NCI-H2227 (cell line): ENCODE results near the gene DLK1.

Experiments used
- DNase-seq: peaks from one replicate; lab custom pipeline; 2025; ENCODE audit not compliant: unreplicated experiment; lab: John Stamatoyannopoulos, UW

The DLK1 gene

DNA sequence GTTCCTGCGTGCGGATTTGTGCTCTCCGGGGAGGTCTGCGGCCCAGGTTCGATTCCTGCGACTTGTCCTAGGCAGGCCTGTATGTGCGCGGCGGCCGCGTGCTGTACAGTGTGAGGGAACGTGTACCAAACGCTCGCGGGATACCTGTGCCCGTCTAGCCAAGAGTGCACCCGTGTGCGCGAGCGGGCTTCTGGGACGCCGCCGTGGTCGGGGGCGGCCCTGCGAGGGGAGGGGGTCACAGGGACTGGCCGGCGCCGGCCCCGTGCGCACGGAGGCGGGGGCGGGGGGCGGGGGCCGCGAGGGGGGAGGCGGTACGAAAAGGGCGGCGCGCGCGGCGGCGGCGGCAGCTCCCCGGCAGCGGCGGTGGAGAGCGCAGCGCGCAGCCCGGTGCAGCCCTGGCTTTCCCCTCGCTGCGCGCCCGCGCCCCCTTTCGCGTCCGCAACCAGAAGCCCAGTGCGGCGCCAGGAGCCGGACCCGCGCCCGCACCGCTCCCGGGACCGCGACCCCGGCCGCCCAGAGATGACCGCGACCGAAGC, at the start of gene DLK1:
Gene DLK1 (plus strand): TSS at position 343 of the 536 bp plus-strand sequence. CDS start 177 bp downstream, at position 520.
- no peak for DNase-seq

DNA sequence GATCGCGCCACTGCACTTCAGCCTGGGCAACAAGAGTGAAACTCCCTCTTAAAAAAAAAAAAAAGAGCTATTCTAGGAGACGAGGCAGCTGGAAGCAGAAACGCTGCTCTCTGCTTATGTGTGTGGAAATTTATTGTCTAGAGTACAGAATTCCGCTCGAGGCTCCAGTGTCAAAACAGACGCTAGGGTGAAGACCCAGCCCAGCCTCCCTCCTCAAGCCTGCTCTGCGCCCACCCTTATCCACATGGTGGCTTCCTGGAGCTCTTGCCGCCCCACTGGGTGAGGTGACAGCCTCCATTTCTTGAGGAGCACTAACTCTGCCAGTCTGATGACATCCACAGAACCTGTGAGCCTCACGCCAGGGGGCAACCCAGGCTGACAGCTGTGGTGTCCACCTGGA, 49.5 kb upstream of the DLK1 start:
- no peak for DNase-seq

- peak; percentile 28 for DNase-seq
These were observed 48.9 kb upstream of the DLK1 start for GRCh38 chr14:100677554-100678468.

DNA sequence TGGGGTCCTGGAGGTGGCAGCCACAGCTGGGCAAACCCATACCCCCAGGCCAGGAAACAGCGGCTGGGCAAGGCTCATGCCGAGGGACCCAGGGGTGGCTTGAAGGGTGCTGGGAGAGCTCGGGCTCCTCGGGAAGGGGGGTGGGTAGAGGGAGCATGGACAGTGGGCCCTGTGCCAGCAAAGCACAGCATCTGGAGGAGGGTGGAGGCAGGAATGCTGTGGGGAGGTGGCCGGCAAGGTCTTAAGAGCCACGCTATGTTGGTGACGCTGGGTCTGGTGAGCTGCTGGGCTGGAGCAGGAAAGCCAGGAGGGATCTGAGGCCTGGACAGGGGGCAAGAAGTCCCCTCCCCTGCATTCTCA, 48.2 kb upstream of the DLK1 start:
- DNase-seq: no peak

DNA sequence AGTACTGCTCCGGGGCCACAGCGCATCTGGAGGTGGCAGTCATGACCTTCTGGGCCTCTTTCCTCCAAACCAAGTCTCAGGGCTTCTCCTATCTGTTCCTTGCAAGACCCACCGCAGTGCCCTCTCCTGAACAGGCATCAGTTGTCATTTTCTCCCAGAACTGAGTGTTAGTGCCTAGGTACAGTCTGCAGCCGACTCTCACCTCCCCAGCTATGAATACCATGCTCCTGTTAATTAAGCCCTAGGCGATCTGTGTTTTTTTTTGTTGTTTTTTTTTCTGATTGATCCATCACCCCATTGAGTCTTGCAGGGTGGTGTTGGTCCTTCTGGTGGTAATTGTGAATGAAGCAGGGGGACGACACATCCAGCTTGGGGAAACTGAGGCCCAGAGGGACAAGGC, 47.5 kb upstream of the DLK1 start:
- DNase-seq: no peak

- DNase-seq: no peak
These were observed 46.8 kb upstream of the DLK1 start for GRCh38 chr14:100679707-100680438.

GRCh38 chr14:100680439-100681051, 46.1 kb upstream of the DLK1 start:
- no peak for DNase-seq

DNA sequence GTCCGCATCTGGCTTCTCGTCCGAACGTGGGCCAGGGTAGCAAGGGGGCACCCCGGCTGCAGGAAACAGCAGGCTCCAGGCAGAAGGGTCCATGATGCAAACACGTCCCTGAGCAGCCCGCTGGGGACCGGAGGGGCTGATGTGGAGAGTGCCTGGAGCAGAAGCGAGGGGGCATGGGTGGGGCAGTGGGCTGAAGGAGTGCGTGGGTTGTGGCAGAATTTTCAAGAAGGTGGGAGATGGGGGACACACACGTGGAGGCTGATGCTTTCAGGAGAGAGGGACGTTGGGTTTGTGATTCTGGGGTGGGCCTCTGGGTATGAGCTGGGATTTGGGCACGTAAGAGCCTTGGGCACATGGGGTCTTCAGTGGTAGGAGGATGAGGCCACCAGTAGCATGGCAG, 45.6 kb upstream of the DLK1 start:
- DNase-seq: no peak

GRCh38 chr14:100682749-100683148, 43.9 kb upstream of the DLK1 start:
- DNase-seq: no peak

DNA sequence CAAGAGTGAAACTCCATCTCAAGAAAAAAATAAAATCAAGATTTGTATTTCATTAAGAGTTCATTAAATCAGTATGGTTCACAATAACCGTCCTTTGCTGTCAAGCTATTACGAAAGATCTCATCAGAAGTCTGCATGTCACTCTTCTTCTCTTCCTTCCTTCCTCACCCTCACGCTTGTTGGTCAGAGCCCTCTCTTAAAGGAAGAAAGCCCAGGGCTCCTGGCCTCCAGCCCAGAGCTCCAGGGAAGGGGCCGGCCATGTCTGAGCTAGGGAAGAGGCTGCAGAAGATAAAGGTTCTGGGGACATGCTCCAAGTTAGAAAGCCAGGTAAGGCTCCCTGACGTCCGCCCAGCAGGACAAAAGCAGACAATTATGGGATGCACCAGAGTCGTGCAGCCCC, 43.1 kb upstream of the DLK1 start:
- no peak for DNase-seq

- DNase-seq: peak; percentile 35
These were observed 42.5 kb upstream of the DLK1 start for GRCh38 chr14:100684154-100684553.

DNA sequence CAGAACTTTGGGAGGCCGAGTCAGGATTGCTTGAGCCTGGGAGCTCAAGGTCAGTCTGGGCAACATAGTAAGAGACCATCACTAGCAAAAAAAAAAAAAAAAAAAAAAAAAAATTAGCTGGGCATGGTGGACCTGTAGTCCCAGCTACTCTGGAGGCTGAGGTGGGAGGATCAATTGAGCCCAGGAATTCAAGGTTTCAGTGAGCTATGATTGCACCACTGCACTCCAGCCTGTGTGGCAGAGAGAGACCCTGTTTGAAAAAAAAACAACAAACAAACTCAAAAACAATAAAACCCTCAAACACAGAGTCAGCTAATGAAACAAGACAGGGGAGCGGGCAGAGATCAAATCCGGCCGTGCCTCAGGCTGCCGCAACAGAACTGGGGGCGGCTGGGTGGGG, 41.7 kb upstream of the DLK1 start:
- DNase-seq: no peak

GRCh38 chr14:100686858-100687257, 39.8 kb upstream of the DLK1 start:
- DNase-seq: no peak

DNA sequence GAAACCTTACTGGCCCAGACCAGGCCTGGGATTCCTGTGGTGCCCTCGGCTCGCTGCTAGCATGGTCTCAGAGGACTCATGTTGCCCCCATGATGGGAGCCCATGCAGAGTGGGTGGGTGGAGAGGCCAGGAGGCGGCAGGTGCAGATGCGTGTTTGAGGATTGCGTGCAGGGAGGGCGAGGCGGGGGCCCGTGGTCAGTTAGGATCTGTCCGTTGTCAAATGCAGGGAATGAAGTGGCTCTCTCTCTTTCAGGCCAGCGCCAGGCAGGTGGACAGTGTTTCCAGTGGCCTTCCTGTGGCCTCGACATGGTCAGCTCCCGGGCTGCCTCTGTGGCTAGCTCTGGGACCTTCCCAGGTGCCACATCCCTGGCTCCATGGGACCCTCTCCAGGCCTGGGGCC, 39.3 kb upstream of the DLK1 start:
- no peak for DNase-seq

GRCh38 chr14:100688051-100688450, 38.6 kb upstream of the DLK1 start:
- no peak for DNase-seq

DNA sequence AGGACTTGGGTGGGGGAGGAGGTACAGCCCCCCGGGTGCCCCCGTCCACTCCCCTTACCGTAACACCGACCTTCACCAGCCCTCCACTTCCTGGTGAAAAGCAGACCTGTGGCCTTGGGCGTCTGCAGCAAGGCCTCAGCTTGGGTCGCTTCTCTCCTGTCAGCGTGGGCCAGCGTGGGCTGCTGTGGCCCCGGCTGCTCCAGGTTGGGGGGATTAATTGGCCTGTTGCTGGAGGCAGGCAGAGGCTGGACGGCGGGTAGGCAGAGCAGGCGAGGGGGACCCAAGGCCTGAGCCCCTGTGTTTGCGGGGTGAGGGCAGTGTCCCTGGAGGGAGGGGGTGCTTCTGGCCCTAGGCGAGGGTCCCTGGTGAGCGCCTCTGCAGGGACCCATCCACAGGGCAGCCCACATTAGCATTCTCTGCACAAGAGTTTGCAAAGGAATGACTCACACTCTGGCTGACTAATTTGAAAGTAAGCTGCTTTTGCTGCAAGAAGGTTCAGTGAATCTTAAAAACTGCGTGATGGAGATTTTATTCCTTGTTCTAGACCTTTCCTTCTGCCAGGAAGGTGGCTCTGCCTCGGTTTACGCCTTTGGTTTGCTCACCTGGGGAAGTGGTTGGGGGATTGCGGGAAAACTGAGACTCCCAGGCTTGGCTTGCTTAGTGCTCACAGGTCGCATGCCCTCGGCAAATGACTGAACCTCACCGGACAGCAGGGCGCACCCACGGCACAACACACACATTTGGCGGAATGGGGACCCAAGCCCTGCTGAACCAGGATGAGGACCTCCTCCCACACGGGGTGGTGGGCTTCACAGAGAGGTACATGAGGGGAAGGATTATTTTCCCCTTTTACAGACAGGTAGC, 37.9 kb upstream of the DLK1 start:
- no peak for DNase-seq

DNA sequence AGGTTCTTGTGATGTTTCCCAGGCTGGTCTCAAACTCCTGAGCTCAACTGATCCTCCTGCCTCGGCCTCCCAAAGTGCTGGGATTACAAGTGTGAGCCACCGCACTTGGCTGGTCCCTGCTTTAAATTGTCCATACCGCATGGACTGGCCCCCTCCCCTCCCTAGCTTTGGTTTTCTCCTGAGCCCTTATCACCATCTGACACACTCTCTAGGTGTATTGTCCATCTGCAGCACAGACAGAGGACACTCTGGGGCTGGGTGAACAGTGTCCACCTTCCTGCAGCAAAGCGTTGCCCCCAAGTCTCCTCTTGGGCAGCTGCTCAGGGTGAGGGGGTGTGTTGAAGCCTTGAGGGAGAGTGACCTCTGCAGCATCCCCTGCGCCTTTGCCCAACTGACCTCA, 36.0 kb upstream of the DLK1 start:
- no peak for DNase-seq

DNA sequence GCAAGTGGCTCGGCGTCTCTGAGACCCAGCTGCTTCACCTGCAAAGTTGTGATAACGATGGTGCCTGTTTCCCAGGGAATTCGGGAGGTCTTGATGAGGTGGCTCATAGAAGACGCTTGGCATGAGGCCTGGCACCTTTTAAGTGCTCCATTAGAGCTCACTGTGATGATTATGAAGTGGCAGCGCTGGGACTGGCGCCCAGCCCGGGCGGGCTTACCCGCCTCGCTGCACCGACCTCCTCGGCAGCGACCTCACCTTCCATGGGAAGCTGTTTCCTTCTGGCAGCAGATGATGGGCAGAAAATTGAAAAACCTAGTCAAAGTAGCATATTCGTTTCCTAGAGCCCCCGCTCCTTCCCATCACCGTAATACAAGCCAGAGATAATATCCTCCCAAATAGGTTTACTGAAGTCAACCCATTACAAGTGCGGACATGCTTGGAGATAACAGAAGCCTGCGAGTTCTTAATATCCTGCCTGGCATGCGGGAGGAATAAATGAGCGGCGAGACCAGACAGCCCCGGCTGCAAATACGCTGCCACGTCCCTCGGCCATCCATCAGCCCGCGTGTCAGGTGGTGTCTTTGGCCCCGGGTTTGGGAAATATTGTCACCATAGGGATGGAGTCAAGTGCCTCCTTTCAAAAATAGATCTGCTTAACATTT, 35.2 kb upstream of the DLK1 start:
- DNase-seq: no peak

DNA sequence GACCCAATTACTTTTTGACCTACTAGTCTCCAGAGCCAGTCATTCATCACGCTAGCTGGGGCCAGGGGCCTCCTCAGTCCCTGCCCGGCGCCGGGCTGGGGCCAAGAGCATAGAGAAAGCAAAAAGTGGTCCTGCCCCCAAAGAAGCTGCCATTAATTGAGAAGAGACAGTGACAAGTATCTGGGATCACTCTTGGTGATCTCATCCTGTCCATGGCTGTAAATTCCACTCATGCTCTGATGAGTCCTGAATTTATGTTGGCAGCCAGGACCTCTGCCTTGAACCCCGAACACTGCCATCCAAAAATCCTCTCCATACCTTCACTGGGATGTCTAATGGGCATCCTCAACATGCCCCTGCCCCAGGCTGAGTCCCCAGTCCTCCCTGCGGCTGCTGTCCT, 34.4 kb upstream of the DLK1 start:
- no peak for DNase-seq

- peak; percentile 7 for DNase-seq
These were observed 33.7 kb upstream of the DLK1 start for GRCh38 chr14:100692859-100693558.
